ENCODE data around the gene FDXR.
"Not testable (repeated sequence)": the region's sequence is repeated elsewhere in the genome, so short reads cannot be mapped to it uniquely, and the experiment has no call there.

FDXR gene

GRCh38 chr17:74871356-74872076 is 1.3 kb downstream of the FDXR start:
- no peak for DNase-seq (ENCODE audit: low read depth)

GRCh38 chr17:74870512-74870911 is 2.3 kb downstream of the FDXR start:
- no peak for DNase-seq (ENCODE audit: low read depth)

- DNase-seq (ENCODE audit: low read depth), result not testable (repeated sequence)
These were observed 2.8 kb downstream of the FDXR start for GRCh38 chr17:74870028-74870427.

GRCh38 chr17:74868908-74869255 is 3.9 kb downstream of the FDXR start:
- DNase-seq (ENCODE audit: low read depth), result no peak

- no peak for DNase-seq (ENCODE audit: low read depth)
These were observed 4.4 kb downstream of the FDXR start for GRCh38 chr17:74868251-74868907.

- no peak for DNase-seq (ENCODE audit: low read depth)
These were observed 6.5 kb downstream of the FDXR start for GRCh38 chr17:74866198-74866835.

GRCh38 chr17:74865504-74866197 is 7.1 kb downstream of the FDXR start:
- DNase-seq (ENCODE audit: low read depth), result no peak

GRCh38 chr17:74864866-74865395 is 7.9 kb downstream of the FDXR start:
- peak; percentile 63 for DNase-seq (ENCODE audit: low read depth)

GRCh38 chr17:74864297-74864865 is 8.4 kb downstream of the FDXR start:
- DNase-seq (ENCODE audit: low read depth), result no peak

GRCh38 chr17:74863420-74864296 is 9.1 kb downstream of the FDXR start:
- no peak for DNase-seq (ENCODE audit: low read depth)

GRCh38 chr17:74862919-74863318 is 9.9 kb downstream of the FDXR start:
- no peak for DNase-seq (ENCODE audit: low read depth)

GRCh38 chr17:74862108-74862901 is 10.5 kb downstream of the FDXR start:
- DNase-seq (ENCODE audit: low read depth), result peak; percentile 70

- no peak for DNase-seq (ENCODE audit: low read depth)
These were observed 11.1 kb downstream of the FDXR start for GRCh38 chr17:74861662-74862107.

GRCh38 chr17:74860872-74861661 is 11.7 kb downstream of the FDXR start:
- no peak for DNase-seq (ENCODE audit: low read depth)

GRCh38 chr17:74860229-74860871 is 12.4 kb downstream of the FDXR start:
- DNase-seq (ENCODE audit: low read depth), result no peak

GRCh38 chr17:74859459-74860228 is 13.2 kb downstream of the FDXR start, which contains the start of gene GRIN2C:
Gene GRIN2C (minus strand): TSS chr17:74859885. CDS start chr17:74855092, 4,793 bp downstream.
- peak; percentile 30 for DNase-seq (ENCODE audit: low read depth)

- DNase-seq (ENCODE audit: low read depth), result no peak
These were observed 13.9 kb downstream of the FDXR start for GRCh38 chr17:74858672-74859458.
